Adrenal gland (tissue), 12 donors: Measurements from ENCODE around the gene DNAL4. TPM values are rescaled to one million over a fixed set of nuclear protein-coding genes. Genes with fewer than 3 reads are reported as not detected.

ENCODE experiments used
- DNase-seq, 7 donors: peaks; one replicate each; pipeline ENCODE4 v3.0.0-alpha.2; 2019 to 2020
- H3K27ac ChIP-seq, 5 donors: fragments of 200-600 bp; sonication (generic) in 4 of 5; 1 replicate in 3 of 5; 2 replicates in 2 of 5; pipeline versions ENCODE4 v1.5.1 to v1.8.0; 2016 to 2020; ENCODE audit warnings: mild to moderate bottlenecking in 1 of 5
- H3K27me3 ChIP-seq: fragments of 200-600 bp; 2 replicates; pipeline ENCODE4 v1.8.0; 2021
- H3K36me3 ChIP-seq, 2 donors: fragments of 200-600 bp; replicated peaks in 1 of 2; 1 replicate in 1 of 2; 2 replicates in 1 of 2; pipeline versions ENCODE4 v1.5.1 to v1.8.0; 2018 to 2022
- H3K4me1 ChIP-seq, 2 donors: fragments of 200-600 bp; replicated peaks in 1 of 2; 1 replicate in 1 of 2; 2 replicates in 1 of 2; pipeline versions ENCODE4 v1.5.1 to v1.8.0; 2018 to 2021
- H3K4me3 ChIP-seq, 4 donors: fragments of 200-600 bp; sonication (generic) in 3 of 4; one replicate each; pipeline ENCODE4 v1.5.1; 2016 to 2018
- H3K9me3 ChIP-seq, 3 donors: fragments of 200-600 bp; sonication (generic) in 1 of 3; replicated peaks in 1 of 3; 1 replicate in 2 of 3; 2 replicates in 1 of 3; pipeline versions ENCODE4 v1.5.1 to v1.8.0; 2016 to 2021
- CTCF ChIP-seq, 6 experiments: fragments of 450-650 bp in 4 of 6; fragments of 200-600 bp in 2 of 6; sonication (generic) in 1 of 6; IDR thresholded peaks; 1 replicate in 5 of 6; 2 replicates in 1 of 6; pipeline versions ENCODE4 v1.5.1 to v1.8.0; 2016 to 2021; ENCODE audit warnings: antibody characterized with exemption in 6 of 6, mild to moderate bottlenecking in 2 of 6, moderate library complexity in 1 of 6
- POLR2A ChIP-seq, 2 donors: fragments of 450-650 bp; IDR thresholded peaks; one replicate each; pipeline ENCODE4 v1.6.1; 2017; ENCODE audit warnings: antibody characterized with exemption in 2 of 2, mild to moderate bottlenecking in 2 of 2, moderate library complexity in 1 of 2
- WGBS, 4 donors: extraction: QIAGEN DNeasy Blood & Tissue Kit in 2 of 4; methylation state at CpG; one replicate each; pipeline versions ENCODE4 v1.1.5 to v1.1.7; 2013 to 2017; 5-methylcytosine and 5-hydroxymethylcytosine counted together
- intact Hi-C, 2 donors: fragments of 100-400 bp; cut with DNase I; formaldehyde crosslinking; loops; one replicate each; pipeline versions ENCODE4 v1.14.1 to v1.15.0; 2022 to 2023
- polyA plus RNA-seq, 3 donors: library from polyadenylated mRNA; stranded (reverse); fragments of 200-250 nt in 2 of 3; fragments of 350-450 nt in 1 of 3; fragmentation: Illumina TruSeq in 1 of 3; extraction: RNeasy Lipid Tissue Mini Kit (QIAGEN cat#74804) in 1 of 3; gene quantifications; one replicate each; pipeline ENCODE4 v1.2.3, GENCODE V29; 2013 to 2014
- total RNA-seq, 9 donors: library from RNA; depleted of rRNA in 4 of 9; stranded (reverse); fragments of >200 nt in 4 of 9; fragments of 120-200 nt in 1 of 9; fragmentation: NEBNext Ultra II Directional in 1 of 9; extraction: Animal tissue kit (Norgen Biotek cat#: 25700) in 1 of 9; gene quantifications; one replicate each; pipeline versions ENCODE4 v1.1.0 to v1.2.4, GENCODE V29; 2013 to 2023
- donor health status: healthy with polysubstance abuse.
- donor health status: Bipolar disorder and iron deficiency.
- donor health status: DM: yes; HTN: yes; CAD: no.
- donor health status: DM: no; HTN: no; CAD: no.
- donor health status: DM: no; HTN: no; CAD: no.
- donor health status: DM: yes; HTN: yes; CAD: no.

Gene DNAL4
- total and polyA plus RNA-seq, 12 donors = 11.8 to 29.8 (median 19.1) TPM

GRCh38 chr22:38750638-38751037 lies 43.3 kb downstream of the DNAL4 start:
- H3K36me3 ChIP-seq = peaks cover 0 to 72% of the 10 kb centered on the region in 2 donors
- no peak overlapping the region for H3K4me3 ChIP-seq
- TF ChIP-seq POLR2A (IDR thresholded peaks at IDR 0.05) (no peak), CTCF (IDR thresholded peaks at IDR 0.05) (no peak)
- intact Hi-C loops = no loop called here
- no peaks in the 10 kb centered on the region for H3K27me3 ChIP-seq
- no peak for DNase-seq
- 82 to 89% (median 86%) methylated on average over 11 to 17 of the region's 17 CpGs for WGBS, 4 donors
- H3K9me3 ChIP-seq = no peaks in the 10 kb centered on the region
- no peak overlapping the region for H3K27ac ChIP-seq
- peaks cover 18 to 27% of the 10 kb centered on the region in 2 donors for H3K4me1 ChIP-seq

GRCh38 chr22:38750104-38750503 lies 43.8 kb downstream of the DNAL4 start:
- peaks cover 0 to 77% of the 10 kb centered on the region in 2 donors for H3K36me3 ChIP-seq
- H3K27me3 ChIP-seq = no peaks in the 10 kb centered on the region
- H3K4me1 ChIP-seq = peaks cover 17 to 26% of the 10 kb centered on the region in 2 donors
- WGBS, 4 donors = 91 to 97% (median 95%) methylated on average over 12 to 14 of the region's 14 CpGs
- no peak for DNase-seq
- H3K27ac ChIP-seq = no peak overlapping the region
- no peak overlapping the region for H3K4me3 ChIP-seq
- H3K9me3 ChIP-seq = no peaks in the 10 kb centered on the region
- TF ChIP-seq CTCF (IDR thresholded peaks at IDR 0.05) (no peak), POLR2A (IDR thresholded peaks at IDR 0.05) (no peak)
- intact Hi-C loops = no loop called here

GRCh38 chr22:38748487-38749136 lies 45.3 kb downstream of the DNAL4 start:
- intact Hi-C loops = no loop called here
- Histone ChIP-seq H3K27ac (peak overlapping the region in 1 of 5 donors; percentile 17), H3K27me3 (no peaks in the 10 kb centered on the region), H3K4me1 (peaks cover 3 to 11% of the 10 kb centered on the region in 2 donors), H3K36me3 (peaks cover 0 to 92% of the 10 kb centered on the region in 2 donors), H3K9me3 (no peaks in the 10 kb centered on the region), H3K4me3 (no peak overlapping the region)
- TF ChIP-seq POLR2A (IDR thresholded peaks at IDR 0.05) (no peak), CTCF (IDR thresholded peaks at IDR 0.05) (no peak)
- no peak for DNase-seq
- 82 to 88% (median 84%) methylated on average over 11 to 14 of the region's 14 CpGs for WGBS, 4 donors

- WGBS, 4 donors = 85 to 94% (median 92%) methylated on average over 10 to 14 of the region's 14 CpGs
- intact Hi-C loops = no loop called here
- TF ChIP-seq POLR2A (IDR thresholded peaks at IDR 0.05) (no peak), CTCF (IDR thresholded peaks at IDR 0.05) (no peak)
- H3K27me3 ChIP-seq = no peaks in the 10 kb centered on the region
- H3K4me3 ChIP-seq = no peak overlapping the region
- no peaks in the 10 kb centered on the region for H3K4me1 ChIP-seq
- peaks cover 0 to 100% of the 10 kb centered on the region in 2 donors for H3K36me3 ChIP-seq
- H3K27ac ChIP-seq = peak overlapping the region in 1 of 5 donors; percentile 13
- no peaks in the 10 kb centered on the region for H3K9me3 ChIP-seq
- DNase-seq = no peak
Observed at GRCh38 chr22:38745676-38746460, 48.1 kb downstream of the DNAL4 start.
